Measurements from ENCODE around the gene ZSWIM9.
A peak's percentile ranks its signal among the peaks of the same experiment; 100 is the strongest.
"Not testable (repeated sequence)": the region's sequence is repeated elsewhere in the genome, so short reads cannot be mapped to it uniquely, and the experiment has no call there.

The ZSWIM9 gene

DNA sequence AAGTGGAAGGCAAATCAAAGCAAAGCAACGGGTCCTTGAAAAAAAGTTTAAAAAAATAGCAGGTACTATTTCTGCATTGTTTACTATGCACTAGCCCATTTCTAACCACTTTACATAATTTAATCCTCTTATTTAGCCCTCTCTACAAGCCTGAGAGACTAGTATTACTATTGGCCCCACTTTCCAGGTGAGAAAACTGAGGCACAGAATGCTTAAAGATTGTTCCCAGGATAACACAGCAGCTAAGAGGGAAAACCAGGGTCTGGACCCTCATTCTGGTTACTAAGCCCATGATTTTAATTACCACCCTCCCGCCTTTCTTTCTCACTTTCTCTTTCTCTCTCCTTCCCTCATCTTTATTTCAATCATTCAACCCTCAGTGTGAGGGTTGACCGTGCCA, 5.7 kb downstream of the ZSWIM9 start:
- DNase-seq: no peak

- DNase-seq: no peak
These were observed 11.0 kb downstream of the ZSWIM9 start for GRCh38 chr19:48181505-48181904.

GRCh38 chr19:48182434-48182833, 12.0 kb downstream of the ZSWIM9 start:
- DNase-seq: no peak

- DNase-seq: no peak
These were observed 12.9 kb downstream of the ZSWIM9 start for GRCh38 chr19:48183356-48183755.

DNA sequence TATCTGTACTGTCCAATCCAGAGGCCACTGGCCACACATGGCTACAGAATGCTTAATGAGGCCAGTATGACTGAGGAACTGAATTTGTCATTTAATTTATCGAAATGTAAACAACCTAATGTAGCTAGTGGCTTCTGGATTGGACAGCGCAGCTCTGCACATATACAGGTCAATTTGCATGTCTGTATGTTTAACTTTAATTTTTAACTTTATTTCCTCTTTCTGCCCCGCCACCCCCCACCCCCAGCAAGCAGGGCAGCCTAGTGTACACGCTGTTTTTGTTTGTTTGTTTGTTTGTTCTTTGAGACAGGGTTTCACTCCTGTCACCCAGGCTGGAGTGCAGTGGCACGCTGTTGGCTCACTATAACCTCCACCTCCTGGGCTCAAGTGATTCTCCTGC, 15.5 kb downstream of the ZSWIM9 start:
- no peak for DNase-seq

- DNase-seq: no peak
These were observed 16.1 kb downstream of the ZSWIM9 start for GRCh38 chr19:48186541-48186991.

DNA sequence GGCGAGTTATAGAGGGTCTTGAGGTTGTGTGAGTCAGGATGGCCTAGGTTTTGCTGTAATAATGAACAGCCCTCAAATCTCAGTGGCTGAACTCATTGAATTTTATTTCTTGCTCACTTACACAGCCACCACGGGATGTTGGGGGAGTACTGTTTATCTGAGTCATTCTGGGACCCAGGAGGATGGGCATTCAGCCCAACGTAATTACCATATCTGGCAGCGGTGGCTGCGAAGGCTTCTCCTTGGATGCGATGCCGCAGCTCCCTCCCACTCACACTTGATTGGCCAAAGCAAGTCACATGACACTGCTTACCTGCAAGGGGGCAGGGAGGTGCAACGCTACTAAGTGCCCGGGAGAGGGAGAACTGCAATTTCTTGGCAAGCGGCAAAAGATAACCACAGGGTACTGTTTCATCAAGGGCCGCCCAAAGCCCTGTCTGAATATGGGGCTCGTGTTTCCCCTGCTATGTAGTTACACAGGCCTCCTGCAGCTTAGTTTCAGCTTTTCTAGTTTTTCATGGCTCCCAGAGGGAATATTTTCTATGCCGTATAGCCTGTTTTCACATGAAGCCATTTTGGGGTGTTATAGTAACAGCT, 19.9 kb downstream of the ZSWIM9 start:
- peak; percentile 74 for DNase-seq

DNA sequence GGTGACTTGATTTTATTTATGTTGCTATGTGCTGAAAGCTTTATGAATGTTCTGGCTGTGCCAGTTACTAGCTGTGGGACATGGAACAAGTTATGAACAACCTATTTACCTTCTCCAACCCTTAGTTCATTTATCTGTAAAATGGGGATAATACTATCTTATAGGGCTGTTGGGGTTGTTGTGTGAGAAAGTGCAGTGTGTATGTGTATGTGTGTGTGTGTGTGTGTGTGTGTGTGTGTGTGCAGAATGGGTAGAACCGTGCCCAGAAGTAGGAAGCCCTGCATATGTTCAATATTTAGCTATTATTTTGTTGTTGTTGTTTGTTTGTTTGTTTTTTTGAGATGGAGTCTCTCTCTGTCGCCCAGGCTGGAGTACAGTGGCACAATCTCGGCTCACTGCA, 20.4 kb downstream of the ZSWIM9 start:
- DNase-seq: no peak

GRCh38 chr19:48192750-48193149, 22.3 kb downstream of the ZSWIM9 start:
- no peak for DNase-seq

- peak; percentile 14 for DNase-seq
These were observed 23.8 kb downstream of the ZSWIM9 start for GRCh38 chr19:48194041-48194843.

GRCh38 chr19:48194844-48195830, 24.7 kb downstream of the ZSWIM9 start:
- no peak for DNase-seq

GRCh38 chr19:48196321-48196763, 25.9 kb downstream of the ZSWIM9 start:
- no peak for DNase-seq

DNA sequence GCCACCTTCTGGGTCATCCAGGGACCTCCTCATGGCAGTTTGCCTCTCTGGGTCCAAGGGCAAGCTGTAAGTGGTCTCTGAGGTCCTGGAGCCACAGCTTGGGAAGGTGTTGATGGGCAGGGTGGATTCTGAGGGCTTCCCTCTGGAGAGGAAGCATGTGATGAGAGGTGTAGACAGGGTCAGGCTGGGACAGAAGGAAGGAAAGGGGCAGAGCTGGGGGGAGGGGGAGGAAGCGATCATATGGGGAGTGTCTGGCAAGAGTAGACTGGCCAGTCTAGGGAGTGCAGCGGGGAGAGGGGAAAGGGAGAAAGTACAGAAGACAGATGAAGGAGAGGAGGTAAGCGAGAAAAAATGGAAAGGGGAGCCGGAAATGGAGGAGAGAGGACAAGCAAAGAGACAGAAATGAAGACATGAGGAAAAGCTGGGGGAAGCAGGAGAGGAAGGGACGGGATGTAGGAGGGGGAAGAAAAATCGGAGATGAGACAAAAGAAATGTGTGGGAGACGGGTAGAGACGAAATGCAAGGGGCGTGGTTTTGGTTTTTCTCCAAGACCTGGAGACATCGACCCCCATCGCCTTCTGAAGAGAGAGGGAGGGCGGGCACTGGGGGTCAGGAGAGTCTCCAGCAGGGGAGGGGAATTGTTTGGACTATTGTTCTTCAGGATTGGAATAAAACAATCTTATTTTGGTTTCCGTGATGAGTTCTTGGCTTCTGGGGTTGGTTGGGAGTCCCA, 26.6 kb downstream of the ZSWIM9 start:
- DNase-seq: no peak

GRCh38 chr19:48203222-48203793, 32.8 kb downstream of the ZSWIM9 start:
- DNase-seq: no peak

GRCh38 chr19:48203794-48204628, 33.5 kb downstream of the ZSWIM9 start:
- DNase-seq: peak; percentile 94

DNA sequence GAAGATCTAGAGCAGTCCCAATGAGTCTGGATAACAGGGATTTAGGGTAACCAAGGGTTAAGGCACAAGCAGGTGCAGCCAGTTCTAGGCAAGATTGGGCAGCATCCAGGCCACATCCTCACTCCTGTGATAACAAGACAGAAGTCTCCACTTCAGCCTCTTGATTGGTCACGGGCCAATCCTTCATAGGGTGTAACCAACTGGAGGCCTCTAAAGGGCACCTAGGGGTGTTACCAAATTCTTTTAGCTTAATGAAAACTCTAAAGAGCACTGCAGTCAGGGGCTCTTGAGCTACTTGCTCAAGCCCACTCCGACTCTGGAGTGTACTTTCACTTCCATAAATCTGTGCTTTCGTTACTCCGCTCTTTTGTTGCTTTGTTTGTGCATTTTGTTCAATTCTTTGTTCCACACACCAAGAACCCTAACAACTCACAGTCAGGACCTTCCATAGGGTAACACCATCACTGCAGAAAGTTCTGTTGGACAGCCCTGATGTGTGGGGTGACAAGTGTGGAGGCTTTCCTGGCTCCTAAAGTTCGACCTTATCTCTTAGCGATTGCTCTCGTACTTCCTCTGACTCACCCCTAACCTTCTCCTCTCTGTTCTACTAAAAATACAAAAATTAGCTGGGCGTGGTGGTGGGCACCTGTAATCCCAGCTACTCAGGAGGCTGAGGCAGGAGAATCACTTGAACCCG, 36.1 kb downstream of the ZSWIM9 start:
- no peak for DNase-seq

DNA sequence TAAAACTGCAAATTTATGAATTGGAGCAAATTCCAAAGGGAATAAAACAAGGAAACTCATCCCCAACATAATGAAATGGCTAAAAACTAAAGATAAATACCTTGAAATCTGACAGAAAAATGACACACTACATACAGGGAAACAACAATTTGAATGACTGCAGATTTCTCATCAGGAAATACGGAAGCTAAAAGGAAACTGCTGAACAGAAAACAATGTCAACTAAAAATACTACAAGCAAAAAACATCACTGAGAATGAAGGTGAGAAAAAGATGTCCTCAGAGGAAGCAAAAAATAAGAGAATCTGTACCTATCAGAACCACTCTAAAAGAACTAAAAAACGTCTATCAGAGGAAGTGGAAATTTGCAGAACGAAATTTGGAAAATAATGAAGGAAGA, 39.5 kb downstream of the ZSWIM9 start:
- DNase-seq: no peak

DNA sequence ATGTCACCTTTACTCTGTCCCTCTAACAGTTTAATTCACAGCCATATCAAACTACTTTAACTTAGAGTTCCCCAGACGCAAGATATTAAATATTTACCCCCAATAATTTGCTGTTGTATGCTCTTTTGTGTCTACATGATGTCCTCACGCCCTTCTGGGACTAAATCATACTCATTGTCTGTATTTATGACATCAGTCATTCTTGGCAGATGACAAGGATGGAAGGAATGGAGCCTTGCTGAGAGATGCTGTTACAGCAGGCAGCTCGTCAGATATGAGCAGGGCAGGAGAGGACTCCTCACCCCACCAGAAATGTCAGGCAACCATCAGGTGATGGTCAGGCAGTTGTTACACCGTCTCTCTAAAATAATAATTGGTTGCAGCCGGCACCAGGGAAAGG, 43.5 kb downstream of the ZSWIM9 start:
- DNase-seq: no peak

GRCh38 chr19:48216933-48217332, 46.5 kb downstream of the ZSWIM9 start:
- no peak for DNase-seq

DNA sequence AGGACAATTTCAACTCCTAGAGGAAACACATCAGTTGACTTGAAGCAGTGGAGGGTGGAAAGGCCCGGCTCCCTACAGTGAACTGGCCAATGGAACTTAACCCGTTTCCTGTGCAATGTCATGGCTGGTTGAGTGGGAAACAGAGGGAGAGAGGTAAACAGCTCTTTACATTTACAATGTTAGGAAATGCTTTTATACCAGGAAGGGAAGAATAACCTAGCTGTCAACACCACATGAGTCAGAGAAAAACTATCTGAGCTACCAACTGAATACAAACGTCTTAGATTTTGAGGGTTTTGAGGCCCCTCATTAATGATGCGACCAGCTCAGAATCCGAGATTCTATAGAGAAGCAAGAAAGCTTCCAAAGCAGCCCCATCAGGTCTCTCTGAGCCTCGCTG, 48.5 kb downstream of the ZSWIM9 start:
- no peak for DNase-seq

DNA sequence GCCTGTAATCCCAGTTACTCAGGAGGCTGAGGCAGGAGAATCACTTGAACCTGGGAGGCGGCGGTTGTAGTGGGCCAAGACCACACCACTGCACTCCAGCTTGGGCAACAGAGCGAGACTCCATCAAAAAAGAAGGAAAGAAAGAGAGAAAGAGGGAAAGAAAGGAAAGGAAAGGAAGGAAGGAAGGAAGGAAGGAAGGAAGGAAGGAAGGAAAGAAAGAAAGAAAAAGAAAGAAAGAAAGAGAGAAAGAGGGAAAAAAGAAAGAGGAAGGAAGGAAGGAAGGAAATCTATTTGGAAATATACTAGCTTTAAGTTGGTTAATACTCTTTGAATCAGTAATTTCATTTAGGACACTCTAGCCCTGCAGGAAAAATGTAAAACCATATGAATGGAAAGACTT, 50.3 kb downstream of the ZSWIM9 start:
- not testable (repeated sequence) for DNase-seq

Measured in activated naive CD4-positive, alpha-beta T cell treated with Interleukin-2 at 50 U/mL for 16 hours (primary cell).